CD14-positive monocyte (primary cell): ENCODE measurements around the gene AREL1. TPM values are rescaled to one million over a fixed set of nuclear protein-coding genes. Genes with fewer than 3 reads are reported as not detected.

Experiments used
- DNase-seq, 3 donors: peaks; one replicate each; pipeline ENCODE4 v3.0.0-alpha.2; 2011 to 2022
- H2AFZ ChIP-seq: 2 replicates; pipeline ENCODE4 v1.6.0; 2012; ENCODE audit warnings: mild to moderate bottlenecking, low read depth, low read length, inconsistent platforms; ENCODE audit not compliant: insufficient read depth, poor library complexity, severe bottlenecking
- H3K27ac ChIP-seq, 2 donors: 1 replicate in 1 of 2; 2 replicates in 1 of 2; pipeline ENCODE4 v1.5.1; 2012 to 2013; ENCODE audit warnings: low read length in 2 of 2, control low read depth in 1 of 2, inconsistent platforms in 1 of 2, low read depth in 1 of 2, mild to moderate bottlenecking in 1 of 2
- H3K27me3 ChIP-seq, 2 donors: one replicate each; pipeline versions ENCODE4 v1.6.0 to v1.6.1; 2011 to 2013; ENCODE audit warnings: low read length in 2 of 2; ENCODE audit not compliant: control insufficient read depth in 2 of 2, insufficient read depth in 2 of 2
- H3K36me3 ChIP-seq, 2 donors: replicated peaks in 1 of 2; 1 replicate in 1 of 2; 2 replicates in 1 of 2; pipeline versions ENCODE4 v1.5.1 to v1.6.1; 2012 to 2013; ENCODE audit warnings: low read length in 2 of 2, control low read depth in 1 of 2, inconsistent platforms in 1 of 2, mild to moderate bottlenecking in 1 of 2; ENCODE audit not compliant: insufficient read depth in 2 of 2, control insufficient read depth in 1 of 2
- H3K4me1 ChIP-seq, 2 donors: 1 replicate in 1 of 2; 2 replicates in 1 of 2; pipeline versions ENCODE4 v1.5.1 to v1.6.1; 2012 to 2013; ENCODE audit warnings: low read length in 2 of 2, control low read depth in 1 of 2, inconsistent platforms in 1 of 2, mild to moderate bottlenecking in 1 of 2, moderate library complexity in 1 of 2; ENCODE audit not compliant: insufficient read depth in 2 of 2, control insufficient read depth in 1 of 2
- H3K4me2 ChIP-seq: replicated peaks from 2 replicates; pipeline ENCODE3; 2012; ENCODE audit warnings: low read length, moderate library complexity, mild to moderate bottlenecking; ENCODE audit not compliant: poor library complexity, severe bottlenecking; ENCODE audit errors: extremely low read depth
- H3K4me3 ChIP-seq, 3 experiments: fragments of 200-600 bp in 1 of 3; sonication (generic) in 1 of 3; replicated peaks in 1 of 3; 1 replicate in 2 of 3; 2 replicates in 1 of 3; pipeline ENCODE4 v1.5.1; 2011 to 2013; ENCODE audit warnings: low read length in 3 of 3, mild to moderate bottlenecking in 3 of 3, control low read depth in 2 of 3, low read depth in 2 of 3, inconsistent platforms in 1 of 3, moderate library complexity in 1 of 3
- H3K79me2 ChIP-seq: 2 replicates; pipeline ENCODE4 v1.6.0; 2012; ENCODE audit warnings: mild to moderate bottlenecking, control low read depth, inconsistent platforms, low read length, moderate library complexity; ENCODE audit not compliant: insufficient read depth
- H3K9ac ChIP-seq: 2 replicates; pipeline ENCODE4 v1.6.0; 2017; ENCODE audit warnings: low read length, mild to moderate bottlenecking; ENCODE audit not compliant: insufficient read depth, poor library complexity, severe bottlenecking
- H3K9me3 ChIP-seq, 2 donors: replicated peaks in 1 of 2; 1 replicate in 1 of 2; 2 replicates in 1 of 2; pipeline versions ENCODE4 v1.5.1 to v1.6.1; 2012 to 2013; ENCODE audit warnings: low read length in 2 of 2, control low read depth in 1 of 2; ENCODE audit not compliant: control insufficient read depth in 1 of 2, insufficient read depth in 1 of 2
- H4K20me1 ChIP-seq: 2 replicates; pipeline ENCODE4 v1.6.0; 2012; ENCODE audit warnings: mild to moderate bottlenecking, low read length, control low read depth, moderate library complexity; ENCODE audit not compliant: insufficient read depth
- H3K27ac Mint-ChIP-seq, 7 donors: one replicate each; pipeline ENCODE4 v1.8.0; 2020; ENCODE audit warnings: mild to moderate bottlenecking in 7 of 7, mixed read lengths in 7 of 7, moderate library complexity in 6 of 7, inconsistent platforms in 2 of 7
- H3K27me3 Mint-ChIP-seq, 3 donors: one replicate each; pipeline ENCODE4 v1.8.0; 2021 to 2022; ENCODE audit warnings: low read depth in 3 of 3, mild to moderate bottlenecking in 3 of 3, mixed read lengths in 3 of 3, moderate library complexity in 3 of 3, inconsistent platforms in 1 of 3
- H3K36me3 Mint-ChIP-seq, 2 donors: one replicate each; pipeline ENCODE4 v1.8.0; 2020; ENCODE audit warnings: mixed read lengths in 2 of 2, inconsistent platforms in 1 of 2, mild to moderate bottlenecking in 1 of 2
- H3K4me1 Mint-ChIP-seq: one replicate; pipeline ENCODE4 v1.8.0; 2020; ENCODE audit warnings: mild to moderate bottlenecking, mixed read lengths
- H3K4me3 Mint-ChIP-seq, 2 donors: one replicate each; pipeline ENCODE4 v1.8.0; 2020; ENCODE audit warnings: mild to moderate bottlenecking in 2 of 2, mixed read lengths in 2 of 2, moderate library complexity in 1 of 2
- H3K9me3 Mint-ChIP-seq, 7 donors: one replicate each; pipeline ENCODE4 v1.8.0; 2020 to 2022; ENCODE audit warnings: mixed read lengths in 7 of 7, mild to moderate bottlenecking in 6 of 7, moderate library complexity in 6 of 7, inconsistent platforms in 2 of 7
- CTCF ChIP-seq: fragments of 200-600 bp; IDR thresholded peaks from one replicate; pipeline ENCODE4 v1.8.0; 2022; ENCODE audit warnings: antibody characterized with exemption, mild to moderate bottlenecking
- WGBS: methylation state at CpG from one replicate; pipeline ENCODE4 v1.1.5; 2013; ENCODE audit warnings: missing lambda C conversion rate; ENCODE audit not compliant: insufficient coverage; 5-methylcytosine and 5-hydroxymethylcytosine counted together
- intact Hi-C, 2 donors: fragments of 100-400 bp; cut with micrococcal nuclease; formaldehyde crosslinking; loops; one replicate each; pipeline versions ENCODE4 v1.15.0 to v1.15.1; 2023
- polyA plus RNA-seq, 3 donors: library from polyadenylated mRNA; depleted of rRNA in 1 of 3; unstranded in 2 of 3; stranded (reverse) in 1 of 3; fragments of 300-500 nt in 2 of 3; fragments of >200 nt in 1 of 3; fragmentation: Illumina TruSeq in 2 of 3; gene quantifications; 1 replicate in 2 of 3; 2 replicates in 1 of 3; pipeline ENCODE4 v1.2.3, GENCODE V29; 2012 to 2021

AREL1 gene
- polyA plus RNA-seq, 3 donors, result 12.5 to 23.3 (median 20.0) TPM

GRCh38 chr14:74683406-74683805, 29.5 kb downstream of the AREL1 start:
- intact Hi-C loops, result no loop called here
- H3K4me2 ChIP-seq, result no peak overlapping the region

GRCh38 chr14:74682169-74682952, 30.5 kb downstream of the AREL1 start:
- Mint-ChIP-seq H3K27me3 (no peaks in the 10 kb centered on the region), H3K4me1 (peaks cover 27% of the 10 kb centered on the region), H3K9me3 (peaks cover 0 to 2% (median 0%) of the 10 kb centered on the region in 7 donors), H3K36me3 (peaks cover 75 to 85% of the 10 kb centered on the region in 2 donors), H3K27ac (peak overlapping the region in 2 of 7 donors; percentile 11 to 23), H3K4me3 (no peak overlapping the region)
- H3K27ac ChIP-seq, result no peak overlapping the region
- peaks cover 40 to 76% of the 10 kb centered on the region in 2 donors for H3K36me3 ChIP-seq
- no peaks in the 10 kb centered on the region for H3K27me3 ChIP-seq
- H2AFZ ChIP-seq, result no peak overlapping the region
- 100% methylated on average over 6 of the region's 10 CpGs for WGBS
- intact Hi-C loops, result no loop called here
- H3K4me1 ChIP-seq, result peaks cover 24 to 25% of the 10 kb centered on the region in 2 donors
- H3K9me3 ChIP-seq, result no peaks in the 10 kb centered on the region
- no peak overlapping the region for H3K9ac ChIP-seq
- peaks cover 3% of the 10 kb centered on the region for H4K20me1 ChIP-seq
- no peaks in the 10 kb centered on the region for H3K79me2 ChIP-seq
- DNase-seq, result no peak
- no peak overlapping the region for H3K4me2 ChIP-seq
- TF ChIP-seq CTCF, result no peak
- H3K4me3 ChIP-seq, result no peak overlapping the region

More at GRCh38 chr14:74683406-74683805, 29.5 kb downstream of the AREL1 start:
- H4K20me1 ChIP-seq, result peaks cover 3% of the 10 kb centered on the region
- no peak overlapping the region for H2AFZ ChIP-seq
- H3K9me3 ChIP-seq, result no peaks in the 10 kb centered on the region
- peaks cover 27% of the 10 kb centered on the region for H3K4me1 Mint-ChIP-seq
- DNase-seq, result no peak
- no peak for TF ChIP-seq CTCF
- H3K36me3 Mint-ChIP-seq, result peaks cover 73 to 82% of the 10 kb centered on the region in 2 donors
- no peaks in the 10 kb centered on the region for H3K27me3 Mint-ChIP-seq
- no peaks in the 10 kb centered on the region for H3K27me3 ChIP-seq
- H3K27ac Mint-ChIP-seq, result no peak overlapping the region
- WGBS, result 7% methylated on average over 3 of the region's 3 CpGs
- no peaks in the 10 kb centered on the region for H3K79me2 ChIP-seq
- peaks cover 41 to 76% of the 10 kb centered on the region in 2 donors for H3K36me3 ChIP-seq
- H3K4me3 ChIP-seq, result no peak overlapping the region
- H3K4me1 ChIP-seq, result peaks cover 24 to 25% of the 10 kb centered on the region in 2 donors
- no peak overlapping the region for H3K27ac ChIP-seq
- peaks cover 0 to 2% (median 0%) of the 10 kb centered on the region in 7 donors for H3K9me3 Mint-ChIP-seq
- H3K4me3 Mint-ChIP-seq, result peak overlapping the region in 1 of 2 donors; percentile 26
- no peak overlapping the region for H3K9ac ChIP-seq
